GM18858 (cell line): ENCODE results near the gene PAFAH2.
"Not testable (repeated sequence)": the region's sequence is repeated elsewhere in the genome, so short reads cannot be mapped to it uniquely, and the experiment has no call there.

ENCODE experiments used
- ATAC-seq: cut with Tn5 transposase; IDR thresholded peaks from one replicate; pipeline ENCODE4 v1.9.1; 2021; ENCODE audit not compliant: unreplicated experiment

The PAFAH2 gene

DNA sequence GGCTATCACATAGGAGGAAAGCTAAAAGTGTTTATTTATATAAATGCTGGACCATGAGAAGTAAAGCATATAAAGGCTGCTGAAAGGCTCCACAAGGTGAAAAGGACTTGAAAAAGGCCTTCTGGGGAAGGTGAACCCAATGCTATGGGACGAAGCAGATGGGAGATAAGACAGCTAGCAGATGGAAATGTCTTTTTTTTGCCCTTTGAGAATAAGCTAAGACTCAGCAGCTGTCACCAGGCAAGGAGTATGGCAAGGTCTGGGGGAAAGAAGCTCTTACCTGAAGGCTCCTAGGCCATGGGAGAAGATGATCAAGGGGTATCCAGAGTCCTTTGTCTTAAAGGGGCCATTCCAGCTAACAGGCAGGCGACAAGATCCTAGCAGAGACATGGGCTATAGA is 9.9 kb downstream of the PAFAH2 start:
- ATAC-seq = no peak

DNA sequence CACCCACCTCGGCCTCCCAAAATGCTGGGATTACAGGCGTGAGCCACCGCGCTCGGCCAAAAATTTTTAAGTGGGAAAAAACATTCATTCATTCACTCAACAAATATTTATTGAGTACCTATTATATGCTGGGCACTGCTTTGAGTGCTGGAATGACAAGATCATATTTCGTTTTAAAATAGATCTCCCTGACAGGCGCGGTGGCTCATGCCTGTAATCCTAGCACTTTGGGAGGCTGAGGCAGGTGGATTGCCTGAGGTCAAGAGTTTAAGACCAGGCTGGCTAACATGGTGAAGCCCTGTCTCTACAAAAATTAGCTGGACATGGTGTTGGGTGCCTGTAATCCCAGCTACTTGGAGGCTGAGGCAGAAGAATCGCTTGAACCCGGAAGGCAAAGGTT is 11.1 kb downstream of the PAFAH2 start:
- ATAC-seq = not testable (repeated sequence)

DNA sequence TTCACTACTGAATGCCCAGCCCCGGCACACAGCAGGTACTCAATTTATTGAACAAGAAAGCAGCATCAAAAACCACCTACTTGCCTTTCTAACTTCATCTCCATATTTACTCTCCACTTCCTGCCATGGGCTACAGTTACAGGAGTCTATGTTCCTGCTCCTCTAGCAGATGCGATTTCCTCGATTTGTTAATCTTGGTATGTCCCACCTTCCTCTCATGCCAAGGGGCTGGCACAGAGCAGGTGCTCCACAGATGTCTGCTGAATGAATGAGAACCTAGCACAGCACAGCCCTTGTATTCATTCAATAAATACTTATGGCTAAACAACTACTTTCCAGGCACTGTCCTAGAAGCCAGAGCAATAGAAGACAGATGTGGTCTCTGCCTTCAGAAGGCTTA is 12.2 kb downstream of the PAFAH2 start:
- ATAC-seq = no peak

DNA sequence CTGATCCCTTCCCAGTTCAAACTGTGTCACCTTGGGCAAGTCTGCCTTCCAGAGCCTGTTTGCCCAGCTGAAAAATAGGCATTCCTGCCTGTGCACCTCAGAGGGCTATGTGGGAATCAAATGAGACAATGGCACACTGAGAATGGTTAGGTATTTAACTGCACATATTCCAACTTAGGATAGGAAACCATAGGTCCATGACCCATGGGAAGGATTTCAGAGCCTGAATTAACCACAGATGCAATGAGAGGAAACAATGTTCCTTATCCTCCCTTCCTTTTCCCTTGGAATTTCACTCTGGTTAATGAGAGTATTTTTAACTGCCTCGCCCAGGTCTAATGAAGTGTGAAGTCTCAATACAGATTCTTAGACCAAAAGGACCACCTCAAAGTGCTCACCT is 12.7 kb downstream of the PAFAH2 start:
- no peak for ATAC-seq

DNA sequence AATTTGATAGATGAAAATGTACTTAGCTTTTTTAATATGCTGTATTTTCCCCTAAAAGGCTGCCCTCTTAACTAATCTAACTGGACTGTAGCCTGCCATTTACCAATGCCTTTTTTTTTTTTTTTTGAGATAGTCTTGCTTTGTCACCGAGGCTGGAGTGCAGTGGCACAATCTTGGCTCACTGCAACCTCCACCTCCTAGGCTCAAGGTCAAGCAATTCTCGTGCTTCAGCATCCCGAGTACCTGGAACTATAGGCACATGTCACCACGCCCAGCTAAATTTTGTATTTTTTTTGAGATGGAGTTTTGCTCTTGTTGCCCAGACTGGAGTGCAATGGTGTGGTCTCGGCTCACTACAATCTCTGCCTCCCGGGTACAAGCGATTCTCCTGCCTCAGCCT is 18.7 kb downstream of the PAFAH2 start:
- ATAC-seq = no peak

DNA sequence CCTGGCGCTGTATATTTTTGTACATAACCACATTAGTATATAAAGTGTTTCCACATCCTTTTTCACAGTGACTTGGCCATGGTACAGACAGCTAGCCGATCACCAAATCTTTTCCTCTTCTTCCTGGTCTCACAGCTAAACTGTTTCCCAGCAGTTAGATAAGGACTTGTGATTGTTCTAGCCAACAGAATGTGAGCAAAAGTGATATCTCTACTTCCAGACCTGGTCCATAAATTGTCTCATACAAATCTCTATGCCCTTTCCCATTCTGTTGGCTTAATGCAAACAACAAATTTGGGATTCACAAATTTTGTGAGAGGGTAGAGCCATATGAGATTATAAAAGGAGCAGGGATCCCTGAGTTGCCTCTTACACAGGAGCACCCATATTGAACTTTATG is 19.5 kb downstream of the PAFAH2 start:
- no peak for ATAC-seq

DNA sequence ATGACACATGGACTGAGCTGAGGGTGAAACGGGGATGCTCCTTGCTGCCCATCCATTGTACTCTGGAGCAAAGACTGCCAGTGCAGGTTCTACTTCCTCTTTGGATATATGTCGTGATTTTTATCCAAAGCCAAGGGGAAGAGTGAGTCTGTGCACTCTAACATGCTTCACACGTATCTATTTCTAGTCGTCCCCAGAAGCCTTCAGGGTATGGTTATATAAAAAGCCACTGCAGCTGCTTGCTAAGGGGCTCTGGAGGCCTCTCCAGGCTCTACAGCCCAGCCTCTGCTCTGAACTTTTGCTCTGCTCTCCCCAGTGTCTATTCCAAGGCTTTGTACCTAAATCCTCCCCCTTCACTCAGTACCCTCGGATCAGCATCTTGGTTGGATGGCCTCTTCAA is 20.1 kb downstream of the PAFAH2 start:
- no peak for ATAC-seq

DNA sequence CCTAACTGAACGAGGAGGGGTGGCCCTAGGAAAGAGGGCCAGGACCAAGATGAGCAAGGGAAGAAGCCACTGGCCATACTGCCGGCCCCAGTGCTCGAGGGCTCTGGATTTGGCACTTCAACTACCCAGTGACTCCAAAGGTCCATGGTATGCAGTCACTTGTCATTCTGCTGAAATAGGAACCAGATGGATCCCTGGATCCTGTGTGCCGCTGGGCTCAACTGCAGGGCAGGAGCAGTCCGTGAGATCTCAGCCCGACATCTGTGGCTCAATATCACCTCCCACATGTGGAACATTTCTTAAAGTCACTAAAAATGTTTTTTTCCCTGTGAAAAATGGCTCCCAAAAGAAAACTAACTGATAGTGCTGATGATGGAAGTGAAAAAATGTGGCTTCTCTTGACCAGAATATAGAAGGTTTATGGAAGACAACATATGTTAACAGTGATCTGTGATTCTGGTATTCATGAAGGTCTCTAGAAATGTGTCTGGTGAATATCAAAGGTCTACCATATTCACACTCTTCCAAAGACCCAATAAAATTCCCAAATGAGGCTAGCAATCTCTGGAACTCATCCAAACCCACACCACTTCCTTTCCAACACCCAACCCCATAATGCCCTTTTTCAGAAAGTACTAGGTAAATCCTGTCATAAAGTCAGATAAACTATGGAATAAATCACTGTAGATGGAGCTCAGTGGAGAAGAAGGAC is 24.1 kb downstream of the PAFAH2 start:
- no peak for ATAC-seq

DNA sequence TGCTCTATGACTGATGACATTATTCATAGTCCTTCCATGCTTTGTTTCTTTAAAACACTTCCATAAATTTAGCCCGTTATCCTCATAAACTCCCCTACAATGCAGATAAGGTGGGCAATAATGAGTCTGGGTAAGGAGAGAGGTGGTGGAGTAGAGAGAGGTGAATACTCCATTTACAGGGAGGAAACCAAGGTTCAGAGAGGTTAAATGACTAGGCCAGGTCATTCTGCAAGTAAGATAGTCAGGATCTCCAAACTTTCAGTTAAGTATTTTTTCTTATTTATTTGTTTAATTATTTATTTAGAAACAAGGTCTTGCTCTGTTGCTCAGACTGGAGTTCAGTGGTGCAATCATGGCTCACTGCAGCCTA is 26.1 kb downstream of the PAFAH2 start:
- ATAC-seq = no peak

DNA sequence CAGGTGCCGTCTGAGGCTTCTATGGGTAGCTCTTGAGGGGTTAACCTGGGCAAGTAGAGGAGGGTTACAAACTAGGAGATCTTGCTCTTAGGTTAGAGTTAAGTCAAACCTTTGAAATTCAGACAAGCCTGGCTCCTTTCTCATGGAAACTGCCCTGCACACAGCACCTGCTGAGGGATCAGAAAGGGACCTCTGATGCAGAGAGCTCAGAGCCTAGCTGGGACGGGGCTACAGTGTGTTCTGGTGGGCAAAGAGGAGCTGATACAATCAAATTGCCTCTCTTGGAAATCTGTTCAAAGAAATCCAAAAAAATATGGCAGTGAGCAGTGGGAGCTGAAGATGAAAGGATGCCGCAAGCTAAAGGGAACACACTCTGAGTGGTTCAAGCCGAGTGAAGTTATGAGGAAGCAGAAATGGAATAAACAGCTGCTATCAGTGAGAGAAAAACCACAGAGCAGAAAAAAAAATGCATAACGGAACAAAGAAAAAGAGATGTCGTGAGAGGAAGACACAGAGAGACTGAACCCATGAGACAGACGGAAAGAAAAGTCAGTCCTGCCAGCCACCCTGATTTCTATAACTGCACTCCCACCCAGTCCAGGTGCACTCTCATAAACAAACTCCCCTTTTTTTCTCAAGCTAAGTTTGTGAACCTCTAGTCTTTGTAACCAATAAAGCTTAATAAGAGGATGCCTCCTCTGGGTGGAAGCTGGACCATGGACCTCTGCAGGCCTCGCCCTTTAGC is 26.6 kb downstream of the PAFAH2 start:
- no peak for ATAC-seq

DNA sequence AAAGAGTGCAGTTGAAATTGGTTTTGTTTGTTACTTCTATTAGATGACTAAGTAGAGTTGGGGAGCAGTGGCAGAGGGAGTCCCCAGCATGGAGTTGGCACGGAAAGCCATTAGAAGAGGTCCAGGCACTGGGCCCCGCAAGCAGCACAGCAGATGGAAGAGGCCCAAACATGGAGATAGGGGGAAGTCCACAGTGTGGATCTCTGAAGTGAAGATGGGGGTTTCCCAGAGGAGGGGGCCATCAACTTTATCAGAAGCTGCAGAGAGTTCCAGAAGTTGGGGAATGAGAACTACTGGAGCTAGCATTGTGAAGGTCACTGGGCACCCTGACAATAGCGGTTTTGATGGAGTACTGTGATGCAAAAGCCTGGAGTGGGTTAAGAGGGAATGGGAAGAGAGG is 30.6 kb downstream of the PAFAH2 start:
- no peak for ATAC-seq

DNA sequence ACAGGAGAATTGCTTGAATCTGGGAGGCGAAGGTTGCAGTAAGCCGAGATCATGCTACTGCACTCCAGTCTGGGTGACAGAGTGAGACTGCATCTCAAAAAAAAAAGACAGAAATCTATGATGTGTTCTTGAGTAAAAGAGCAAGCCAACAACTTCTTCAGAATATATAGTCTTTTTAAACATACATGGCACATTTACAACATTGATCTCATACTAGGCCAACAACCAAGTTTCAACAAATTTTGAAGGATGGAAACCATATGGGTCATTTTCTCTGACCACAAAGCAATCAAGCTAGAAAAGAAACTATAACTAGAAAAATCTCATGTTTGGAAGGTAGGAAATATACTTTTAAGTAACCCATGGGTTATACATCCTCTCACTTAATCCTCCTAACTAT is 38.3 kb downstream of the PAFAH2 start:
- no peak for ATAC-seq

DNA sequence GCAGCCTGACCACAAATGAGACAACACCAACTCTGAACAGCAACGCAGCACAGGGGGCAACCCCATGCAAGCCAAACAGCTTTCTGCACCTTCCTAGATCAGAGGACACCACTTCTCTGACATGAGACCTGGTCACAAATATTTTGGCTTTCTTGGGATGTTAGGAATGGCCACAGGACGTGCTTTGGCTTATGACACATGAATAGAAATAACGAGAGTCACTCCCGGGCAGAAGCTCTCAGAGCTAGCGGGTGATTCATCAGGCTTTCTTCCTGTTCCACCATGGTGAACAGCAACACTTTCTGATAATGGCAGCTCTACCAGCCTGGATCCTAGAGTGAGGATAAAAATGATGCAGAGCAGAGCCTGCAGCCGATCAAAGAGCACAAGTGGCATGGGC is 39.4 kb downstream of the PAFAH2 start:
- no peak for ATAC-seq

DNA sequence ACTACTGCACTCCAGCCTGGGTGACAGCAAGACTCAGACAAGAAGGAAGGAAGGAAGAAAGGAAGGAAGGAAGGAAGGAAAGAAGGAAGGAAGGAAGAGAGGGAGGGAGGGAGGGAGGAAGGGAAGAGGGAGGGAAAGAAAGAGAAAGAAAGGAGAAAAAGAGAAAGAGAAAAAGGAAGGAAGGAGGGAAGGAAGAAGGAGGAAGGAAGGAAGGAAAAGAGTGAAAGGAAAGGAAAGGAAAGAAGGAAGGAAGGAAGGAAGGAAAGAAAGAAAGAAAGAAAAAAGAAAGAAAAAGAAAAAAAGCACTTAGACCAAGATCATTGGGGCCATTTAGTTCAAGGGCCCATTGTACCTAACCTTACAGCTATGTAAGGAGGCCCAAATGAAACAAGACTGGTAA is 42.3 kb downstream of the PAFAH2 start:
- ATAC-seq = no peak

DNA sequence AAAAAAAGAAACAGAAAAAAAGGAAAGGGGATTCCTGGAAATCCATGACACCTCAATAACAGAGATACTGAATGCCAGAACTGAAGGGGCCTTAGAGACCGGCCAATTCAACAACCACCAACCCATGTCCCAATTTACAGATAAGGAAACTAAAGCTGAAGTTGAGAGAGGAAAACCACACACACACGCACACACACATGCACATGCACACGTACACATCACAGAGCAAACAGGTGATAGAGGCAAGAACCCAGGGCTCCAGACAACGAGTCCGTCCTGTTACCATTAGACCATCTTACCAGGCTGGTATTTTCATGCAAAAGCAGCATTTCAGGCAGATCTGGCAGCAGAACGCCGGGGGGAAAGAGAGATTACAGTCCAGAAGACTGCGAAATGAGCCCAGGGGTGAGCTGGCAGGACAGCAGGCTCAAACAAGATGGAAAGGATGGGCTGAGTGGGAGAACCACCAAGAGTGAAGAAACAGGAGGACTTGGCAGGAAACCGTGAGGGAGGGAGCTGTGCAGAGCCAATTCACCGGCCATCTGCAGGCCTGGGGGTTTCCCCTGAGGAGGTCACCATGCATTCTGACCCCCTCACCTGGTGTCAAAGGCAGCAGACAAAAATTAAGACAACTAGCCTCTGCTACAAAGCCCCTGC is 43.5 kb downstream of the PAFAH2 start:
- no peak for ATAC-seq

DNA sequence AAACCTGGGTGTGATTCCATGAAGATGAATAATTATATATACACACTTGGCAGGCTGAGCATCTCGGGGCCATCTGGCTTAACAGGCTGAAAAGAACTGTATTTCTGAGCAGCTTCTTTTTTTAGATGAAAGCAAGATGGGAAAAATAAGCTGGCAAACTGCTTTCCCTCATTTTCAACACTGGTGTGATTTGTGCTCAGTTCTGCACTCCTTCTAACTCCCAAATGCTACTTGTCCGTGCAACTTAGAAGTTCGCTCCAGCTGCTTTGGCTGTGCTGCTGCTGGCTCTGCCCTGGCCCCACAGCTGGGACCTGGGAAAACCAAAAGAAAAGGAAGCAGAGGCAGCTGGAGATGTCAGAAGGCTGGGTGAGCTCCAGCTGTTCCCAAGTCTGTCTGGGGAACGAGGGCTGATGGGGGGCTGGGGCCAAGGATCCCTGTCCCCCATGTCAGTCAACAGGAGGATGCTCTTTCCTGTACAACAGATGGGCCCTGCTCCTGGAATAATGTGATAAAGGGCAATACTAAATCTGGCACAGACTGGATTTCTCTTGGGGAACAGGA is 44.9 kb downstream of the PAFAH2 start:
- ATAC-seq = no peak

DNA sequence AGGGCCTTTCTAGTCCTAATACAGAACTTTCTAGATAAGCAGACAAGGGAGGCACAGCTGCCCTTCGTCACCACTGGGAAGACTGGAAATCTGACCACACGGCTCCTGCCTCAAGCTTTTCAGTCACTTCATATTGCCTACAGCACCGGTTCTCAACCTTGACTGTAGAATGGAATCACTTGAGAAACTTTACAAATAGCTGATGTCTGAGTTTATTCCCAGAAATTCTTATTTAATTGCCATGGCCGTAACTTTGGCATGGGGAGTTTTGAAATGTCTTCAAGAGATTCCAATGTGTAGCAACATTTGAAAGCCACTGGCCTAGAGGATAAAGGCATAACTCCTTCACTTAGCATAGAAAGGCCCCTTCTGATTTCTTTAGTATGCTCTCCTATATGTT is 49.2 kb downstream of the PAFAH2 start:
- ATAC-seq = no peak

DNA sequence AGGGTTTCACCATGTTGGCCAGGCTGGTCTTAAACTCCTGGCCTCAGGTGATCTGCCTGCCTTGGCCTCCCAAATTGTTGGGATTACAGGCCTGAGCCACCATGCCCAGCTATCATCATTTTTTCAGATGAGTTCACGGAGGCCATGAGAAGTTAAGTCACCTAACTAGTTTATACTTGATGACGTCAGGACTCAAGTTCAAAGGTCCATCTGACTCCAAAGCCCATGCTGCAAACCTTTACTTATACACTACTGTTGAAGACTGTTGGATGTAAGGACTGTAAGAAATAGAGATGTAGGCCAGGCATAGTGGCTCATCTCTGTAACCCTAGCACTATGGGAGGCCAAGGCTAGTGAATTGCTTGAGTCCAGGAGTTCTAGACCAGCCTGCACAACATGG is 50.8 kb downstream of the PAFAH2 start:
- ATAC-seq = no peak

DNA sequence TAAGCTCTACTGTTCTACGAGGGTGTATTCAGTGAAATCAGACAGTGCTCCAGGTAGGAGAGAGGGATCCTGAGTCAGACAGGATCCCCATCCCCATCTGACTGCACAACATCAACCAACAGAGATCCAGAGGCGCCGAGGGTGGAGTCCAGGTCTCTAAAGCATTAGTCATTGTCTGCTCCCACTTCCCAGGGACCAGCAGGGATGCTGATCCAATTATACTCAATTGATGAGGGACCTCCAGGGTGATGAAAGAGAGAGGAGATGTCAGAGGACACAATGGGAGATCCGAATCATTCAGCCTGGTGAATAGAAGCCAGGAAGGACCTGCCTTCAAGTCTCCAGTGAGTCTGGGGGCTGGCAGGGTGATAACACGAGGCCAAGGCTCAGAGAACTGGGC is 52.1 kb downstream of the PAFAH2 start:
- ATAC-seq = no peak

DNA sequence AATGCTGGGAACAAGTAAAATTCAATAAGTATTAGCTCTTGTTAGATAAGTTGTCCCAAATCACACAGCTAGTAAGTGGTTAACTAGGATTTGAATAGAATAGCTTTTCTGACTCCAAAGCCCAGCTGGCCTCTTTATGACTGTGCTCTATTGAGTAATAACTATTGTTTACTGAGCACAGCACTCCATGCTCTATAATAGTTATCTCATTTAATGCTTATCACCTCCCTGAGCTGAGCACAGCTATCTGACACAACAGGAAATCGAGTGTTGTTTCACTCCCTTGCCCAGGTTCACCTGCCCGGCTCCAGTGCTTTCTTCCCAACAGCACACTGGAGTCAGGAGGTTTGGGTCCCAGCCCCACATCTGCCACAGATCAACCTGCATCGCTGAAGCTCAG is 52.9 kb downstream of the PAFAH2 start:
- no peak for ATAC-seq

DNA sequence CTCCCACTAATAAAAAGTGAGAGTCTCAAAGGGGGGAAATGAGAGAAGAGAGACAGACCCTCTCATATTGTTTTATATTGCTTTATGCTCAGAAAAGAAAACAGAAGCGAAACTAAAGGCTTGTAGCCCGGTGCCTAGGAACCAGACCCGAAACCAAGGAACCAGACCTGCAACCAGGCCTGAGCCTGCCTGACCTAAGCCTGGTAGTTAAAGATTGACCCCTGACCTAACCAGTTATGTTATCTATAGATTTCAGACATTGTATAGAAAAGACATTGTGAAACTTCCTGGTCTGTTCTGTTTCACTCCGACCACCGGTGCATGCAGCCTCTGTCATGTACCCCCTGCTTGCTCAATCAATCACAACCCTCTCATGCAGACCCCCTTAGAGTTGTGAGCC is 54.4 kb downstream of the PAFAH2 start:
- not testable (repeated sequence) for ATAC-seq

DNA sequence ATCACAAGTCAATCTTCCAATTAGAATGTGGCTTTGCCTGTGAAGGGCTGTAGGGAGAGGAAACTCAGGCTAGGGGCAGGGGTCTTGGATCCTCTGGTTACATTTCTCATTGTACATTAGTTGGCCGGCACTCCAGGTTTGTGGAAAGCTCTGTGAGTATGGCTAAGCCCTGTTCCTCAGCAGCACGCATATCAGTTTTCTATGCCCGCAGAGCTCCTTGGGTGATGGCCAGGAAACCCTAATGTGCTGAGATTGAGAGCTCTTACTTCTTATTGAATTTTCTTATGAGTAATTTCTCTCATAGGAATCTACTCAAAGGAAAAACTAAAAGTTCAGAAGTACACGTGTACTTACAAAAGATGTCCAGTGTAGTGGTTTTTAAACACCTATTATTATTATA is 60.9 kb downstream of the PAFAH2 start:
- no peak for ATAC-seq
